ENCODE results near the gene SV2B. TPM values are rescaled to one million over a fixed set of nuclear protein-coding genes. Genes with fewer than 3 reads are reported as not detected.

SV2B gene
- total RNA-seq, result not detected in 2 replicates

GRCh38 chr15:91099995-91100813, at the start of gene SV2B:
Gene SV2B (plus strand): TSS chr15:91100257. CDS start chr15:91226264, 126,007 bp downstream.

Other genes starting within 250 kb of the SV2B start
- 56.8 and 90.3 TPM in 2 replicates for gene FURIN, start 231.7 kb upstream of the SV2B start, total RNA-seq
- 73.4 and 103 TPM in 2 replicates for gene FES, start 215.8 kb upstream of the SV2B start, total RNA-seq
- gene MAN2A2, start 197.0 kb upstream of the SV2B start, total RNA-seq, result 14.0 TPM in 2 replicates
- 17.5 and 22.9 TPM in 2 replicates for gene HDDC3, start 167.7 kb upstream of the SV2B start, total RNA-seq
- 119 and 151 TPM in 2 replicates for gene UNC45A, start 165.0 kb upstream of the SV2B start, total RNA-seq
- 8.8 and 12.5 TPM in 2 replicates for gene RCCD1, start 145.4 kb upstream of the SV2B start, total RNA-seq
- 160 and 204 TPM in 2 replicates for gene PRC1, start 105.7 kb upstream of the SV2B start, total RNA-seq
- 8.8 and 12.7 TPM in 2 replicates for gene VPS33B, start 77.7 kb upstream of the SV2B start, total RNA-seq